Measurements from ENCODE around the gene MTFR2.

MTFR2 gene

DNA sequence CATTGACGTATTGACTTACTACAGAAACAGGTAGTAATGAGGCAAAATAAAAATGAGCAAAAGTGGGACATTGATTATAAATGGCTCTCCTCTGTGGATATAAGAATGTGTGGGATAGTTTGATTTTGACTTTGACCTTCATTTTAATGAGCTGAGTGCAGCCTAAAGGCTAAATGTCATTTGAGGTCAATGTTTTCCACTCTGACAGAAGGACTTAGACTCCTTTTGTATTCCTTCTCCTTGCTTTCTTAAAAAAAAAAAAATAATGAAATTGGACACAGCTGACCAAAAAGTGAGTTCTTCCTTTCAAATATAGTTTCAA, 68.6 kb downstream of the MTFR2 start:
- DNase-seq, result no peak

Measured in T1000 (cell line).